Raji (cell line): ENCODE data around the gene MCTP1.

Source experiments
- POLR2A ChIP-seq: IDR thresholded peaks from 2 replicates; pipeline ENCODE4 v1.6.1; 2011; ENCODE audit warnings: low read depth, low read length, control low read depth; ENCODE audit not compliant: insufficient read depth

MCTP1 gene

DNA sequence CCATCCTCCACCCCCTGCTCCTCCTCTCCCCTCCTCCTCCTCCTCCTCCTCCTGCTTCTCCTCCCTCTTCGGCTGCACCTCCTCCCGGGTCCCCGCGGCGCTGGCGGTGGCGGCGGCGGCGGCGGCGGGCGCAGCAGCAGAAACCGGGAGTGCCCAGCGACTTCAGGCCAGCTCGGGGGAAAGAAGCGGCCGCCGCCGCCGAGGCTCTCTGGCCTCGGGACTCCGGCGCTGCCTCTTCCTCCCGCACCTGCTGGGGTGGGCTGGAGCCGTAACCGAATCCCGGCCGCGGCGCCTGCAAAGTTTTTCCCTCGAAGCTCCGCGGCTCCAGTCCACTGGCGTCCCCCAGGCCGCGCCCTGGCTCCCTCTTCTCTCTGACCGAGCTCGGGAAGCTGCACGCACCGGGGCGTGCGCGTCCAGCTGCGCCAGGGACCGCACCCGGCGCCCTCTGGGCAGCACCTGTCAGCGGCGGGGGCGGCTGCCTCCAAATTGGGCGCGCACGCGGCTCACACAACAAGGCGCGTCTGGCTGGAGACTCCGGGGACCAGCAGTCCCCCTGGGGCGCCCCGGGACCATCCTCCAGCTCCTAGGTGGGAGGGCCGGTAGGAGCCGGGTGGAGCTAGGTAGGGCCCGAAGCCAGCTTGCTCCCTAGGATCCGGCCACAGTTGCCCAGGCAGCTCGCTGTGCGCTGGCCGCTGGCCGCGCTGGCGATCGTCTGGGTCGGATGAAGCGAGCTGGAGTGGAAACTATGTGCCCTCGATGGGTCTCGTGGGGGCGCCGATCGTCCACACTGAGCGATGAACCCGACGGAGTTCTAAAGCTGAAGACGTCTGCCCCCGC is at the start of gene MCTP1:
MCTP1 (minus strand) TSS at position 523 of the 837 bp plus-strand sequence.
- no peak for TF ChIP-seq POLR2A

DNA sequence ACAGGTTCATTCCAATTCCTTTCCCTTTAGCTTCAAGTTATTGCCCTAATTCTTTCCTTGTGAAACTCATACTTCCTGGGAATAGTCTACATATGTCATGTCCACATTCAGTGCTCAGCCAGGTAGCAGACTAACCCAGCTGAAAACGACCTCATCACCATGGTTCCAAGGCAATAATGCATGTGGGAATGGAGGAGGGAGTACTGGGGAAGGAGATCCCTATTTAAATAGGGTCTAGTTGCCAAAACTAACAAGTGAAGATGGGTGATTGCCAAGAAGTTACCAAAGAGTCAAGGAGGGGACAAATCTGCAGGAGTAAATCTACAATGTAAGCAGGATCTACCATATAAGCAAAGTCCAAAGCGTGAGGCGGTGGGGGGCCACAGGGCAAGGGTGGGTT is 47.3 kb upstream of the MCTP1 start:
- no peak for TF ChIP-seq POLR2A

DNA sequence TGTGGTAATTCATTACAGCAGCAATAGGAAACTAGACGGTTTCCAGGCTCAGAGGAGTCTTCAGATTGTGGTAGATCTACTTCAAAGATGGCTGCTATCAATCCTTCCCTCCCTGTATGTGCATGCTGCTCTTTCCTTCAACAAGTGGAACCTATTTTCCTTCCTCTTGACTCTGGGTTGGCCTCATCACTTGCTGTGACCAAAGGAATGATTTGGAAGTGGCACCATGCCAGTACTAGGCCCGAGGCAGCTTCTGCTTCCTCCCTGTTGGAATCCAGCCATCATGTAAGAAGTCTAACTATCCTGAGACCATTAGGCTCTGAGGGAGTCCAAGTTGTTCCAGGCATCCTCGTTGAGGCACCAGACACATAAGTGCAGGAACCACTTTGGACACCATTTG is 46.5 kb upstream of the MCTP1 start:
- no peak for TF ChIP-seq POLR2A

DNA sequence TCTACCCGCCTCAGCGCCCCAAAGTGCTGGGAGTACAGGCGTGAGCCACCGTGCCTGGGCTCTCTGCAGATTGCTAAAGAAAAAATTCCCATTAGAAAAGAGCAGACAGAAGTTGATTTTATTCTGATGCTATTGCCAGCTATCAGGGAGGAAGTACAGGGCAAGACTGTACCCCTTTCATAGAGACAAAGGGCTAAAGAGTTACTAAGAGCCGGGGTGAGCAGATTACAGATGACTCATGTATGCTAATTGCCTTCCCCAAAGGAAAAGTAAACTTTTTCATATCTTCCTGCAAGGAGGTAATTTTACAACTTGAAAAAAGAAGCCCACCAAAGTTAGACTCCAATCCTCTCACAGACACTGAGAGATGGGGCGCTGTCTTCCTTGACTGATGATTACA is 42.3 kb upstream of the MCTP1 start:
- no peak for TF ChIP-seq POLR2A

DNA sequence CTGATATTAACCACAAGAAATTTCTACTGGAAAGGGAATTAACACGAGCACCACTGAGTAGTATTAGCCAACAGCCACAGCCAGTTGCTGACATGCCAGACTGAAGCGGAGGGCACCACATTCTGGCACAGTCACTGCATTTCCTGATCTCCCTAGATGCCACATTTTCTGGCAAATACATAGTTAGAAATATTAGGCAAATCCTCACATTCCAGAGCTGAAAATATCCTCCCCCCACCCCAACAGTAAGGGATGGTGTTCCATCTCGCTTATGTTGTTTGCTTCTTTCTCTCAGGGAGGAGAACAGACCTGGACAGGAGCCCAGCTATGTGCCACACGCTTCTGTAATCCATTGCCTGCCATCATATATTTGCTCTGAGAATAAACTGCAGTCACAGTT is 32.8 kb upstream of the MCTP1 start:
- no peak for TF ChIP-seq POLR2A

DNA sequence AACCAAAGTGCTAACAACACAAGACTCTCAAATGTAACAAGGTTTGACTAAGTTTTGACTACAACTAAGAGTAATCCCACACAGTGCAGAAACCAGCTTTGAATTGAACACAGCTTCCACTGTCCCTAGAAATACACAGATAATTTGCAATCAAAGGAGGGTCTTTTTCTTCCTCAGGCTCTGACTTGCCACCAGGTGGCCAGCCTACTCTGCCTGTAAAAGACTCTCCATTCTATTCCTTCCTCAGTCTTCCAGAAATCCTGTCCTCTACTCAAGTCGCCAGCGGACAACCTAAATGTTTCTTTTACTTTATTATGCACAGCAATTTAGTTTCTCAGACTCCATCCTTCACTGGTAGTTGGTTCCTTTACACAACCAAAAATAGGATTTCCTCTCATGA is 32.2 kb upstream of the MCTP1 start:
- TF ChIP-seq POLR2A, result no peak

DNA sequence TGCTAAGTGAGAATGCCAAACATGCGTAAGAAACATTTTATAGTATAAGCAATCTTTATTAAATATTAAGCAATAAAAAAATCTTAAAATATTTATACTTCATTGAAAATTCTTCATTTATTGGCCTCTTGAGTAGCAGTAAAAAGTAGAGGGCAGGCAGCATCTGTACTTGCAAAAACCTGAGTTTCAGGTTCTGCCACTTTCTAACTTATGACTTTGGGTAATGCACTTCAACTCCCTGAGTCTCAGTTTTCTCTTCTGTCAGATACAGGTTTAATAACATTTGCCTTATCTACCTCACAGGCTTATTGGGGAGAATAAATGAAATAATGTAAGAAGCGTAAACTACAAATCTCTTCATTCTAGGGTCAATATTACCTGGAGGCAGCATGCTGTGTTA is 19.8 kb upstream of the MCTP1 start:
- TF ChIP-seq POLR2A, result no peak

DNA sequence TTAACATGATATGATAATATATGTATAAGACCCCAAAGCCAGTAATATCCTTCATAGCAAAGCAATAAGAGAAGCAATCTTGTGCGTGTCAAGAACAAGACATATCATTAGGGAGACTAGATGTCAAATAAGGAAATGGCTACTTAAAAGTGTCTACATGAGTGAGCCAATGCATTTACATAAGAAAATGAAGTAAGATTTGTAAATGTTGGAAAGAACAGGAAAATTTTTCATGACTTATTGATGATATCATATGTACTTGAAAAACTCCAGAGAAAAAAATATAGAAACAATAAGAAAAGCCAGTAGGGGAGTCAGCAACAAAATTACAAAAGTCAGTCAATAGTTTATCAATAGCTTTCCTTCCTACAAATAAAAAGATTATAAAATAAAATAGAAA is 13.8 kb upstream of the MCTP1 start:
- no peak for TF ChIP-seq POLR2A

DNA sequence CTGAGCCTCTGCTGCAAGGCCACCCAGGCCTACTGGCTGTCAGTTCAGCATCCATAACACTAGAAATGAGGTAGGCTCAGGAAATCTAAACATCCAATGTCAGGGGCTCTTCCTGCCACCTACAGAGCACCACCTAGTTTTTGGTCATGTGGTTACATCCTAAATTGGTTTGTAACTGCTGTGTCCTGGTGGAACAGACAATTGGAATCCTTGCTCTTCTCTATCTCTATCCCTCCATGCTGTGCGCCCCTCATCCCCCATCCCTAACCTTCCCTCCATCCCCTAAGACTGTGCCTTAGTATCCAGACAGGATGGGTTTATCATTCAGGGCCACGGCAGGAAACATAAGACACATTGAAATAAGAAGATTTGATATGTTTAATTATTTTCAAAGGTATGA is 11.4 kb upstream of the MCTP1 start:
- TF ChIP-seq POLR2A, result no peak

DNA sequence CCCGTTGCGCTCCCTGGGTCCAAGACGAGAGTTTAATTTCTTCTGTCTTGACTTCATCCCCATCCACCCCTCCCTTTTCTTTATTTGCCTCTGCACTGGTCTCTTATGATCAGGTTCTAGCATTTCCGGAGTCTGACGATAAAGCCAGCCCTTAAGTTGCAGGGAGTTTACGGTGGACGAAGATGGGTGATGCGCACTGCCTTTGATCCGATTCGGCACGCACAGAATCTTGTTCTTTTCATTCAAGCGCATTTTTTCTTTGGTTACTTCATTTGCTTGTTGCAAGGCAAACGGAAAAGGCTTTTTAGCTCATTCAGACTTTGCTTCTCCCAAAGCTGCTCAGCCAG is 488 bp upstream of the MCTP1 start:
- TF ChIP-seq POLR2A, result no peak

DNA sequence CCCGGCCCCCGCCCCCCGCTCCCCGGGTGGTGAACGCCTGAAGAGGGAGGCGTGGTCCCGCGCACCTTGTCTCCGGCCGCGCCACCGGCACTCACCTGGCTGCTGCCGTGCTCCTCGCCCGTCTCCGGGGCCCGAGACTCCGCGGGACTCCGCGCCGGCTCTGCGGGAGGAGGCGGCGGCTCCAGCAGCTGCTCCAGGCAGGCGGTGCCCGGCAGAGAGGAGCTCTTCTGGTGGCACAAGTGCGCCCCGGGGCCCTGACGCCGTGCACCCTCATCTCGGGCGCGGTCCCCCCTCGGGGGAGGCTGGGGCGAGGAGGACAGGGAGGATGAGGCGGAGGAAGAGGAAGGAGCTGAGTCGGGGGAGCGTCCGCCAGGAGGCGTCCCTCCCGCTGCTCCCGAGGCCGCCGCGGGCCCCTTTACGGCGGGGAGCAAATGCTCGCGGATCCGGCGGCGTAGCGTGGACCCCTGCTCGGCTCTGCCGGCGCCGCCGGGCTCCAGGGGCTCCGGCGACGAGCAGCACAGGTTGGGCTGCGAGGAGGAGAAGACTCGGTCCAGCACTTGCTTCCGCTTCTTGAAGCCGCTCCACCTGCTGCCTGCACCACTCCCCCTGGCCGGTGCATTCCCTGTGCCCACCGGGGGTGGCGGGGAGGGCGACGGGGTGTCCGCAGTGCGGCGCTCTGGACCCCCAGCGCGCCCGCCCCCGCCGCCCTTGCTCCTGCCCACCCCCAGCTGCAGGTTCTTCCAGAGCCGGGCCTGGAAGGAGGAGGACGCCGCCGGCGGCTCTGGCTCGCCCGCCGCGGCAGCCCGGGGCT is 928 bp downstream of the MCTP1 start:
- TF ChIP-seq POLR2A, result no peak

DNA sequence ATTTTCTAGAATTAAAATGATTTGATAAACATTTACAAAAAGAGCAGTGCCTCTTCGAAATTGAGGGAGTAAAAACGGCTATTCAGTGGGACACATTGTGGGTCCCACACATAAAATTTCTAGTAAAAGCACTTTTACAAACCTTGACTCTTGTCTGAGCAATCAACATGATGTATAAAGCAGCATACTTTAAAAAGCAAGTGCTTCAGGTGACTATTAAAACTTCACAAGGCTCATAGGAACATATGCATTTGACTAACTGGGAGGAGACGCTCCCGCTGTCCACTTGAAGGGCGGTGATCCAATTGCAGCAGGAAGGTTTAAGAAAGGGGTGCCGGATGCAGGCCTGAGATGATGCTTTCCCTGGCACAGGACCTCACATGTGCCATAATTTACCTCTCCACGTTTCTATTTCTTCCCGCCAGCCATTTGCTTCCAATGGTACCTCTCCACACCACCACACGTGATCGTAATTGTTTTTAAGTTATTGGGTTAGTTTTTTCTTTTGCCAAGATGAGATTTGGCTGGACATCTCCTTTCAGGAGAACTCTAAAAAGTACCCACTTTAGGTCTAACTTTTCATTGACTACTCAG is 1.8 kb downstream of the MCTP1 start:
- TF ChIP-seq POLR2A, result no peak

DNA sequence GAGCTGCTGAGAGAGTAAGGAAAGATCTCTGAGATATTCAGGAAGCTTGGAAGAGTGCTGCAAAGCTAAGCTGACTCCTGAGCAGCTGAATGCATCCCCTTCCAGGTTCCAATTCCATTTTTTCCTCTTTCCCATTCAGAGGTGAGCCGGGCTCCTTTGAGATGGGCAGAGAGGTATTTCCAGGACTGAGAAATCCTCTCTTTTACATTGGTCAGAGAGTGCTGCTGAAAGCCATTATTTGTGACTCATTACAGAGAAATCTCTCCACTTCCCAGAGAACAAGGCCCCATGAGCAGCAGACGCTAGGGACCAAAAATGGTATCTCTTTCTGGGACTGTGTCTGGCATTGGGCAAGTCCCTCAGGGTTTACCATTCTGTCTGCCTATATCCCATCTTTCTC is 3.7 kb downstream of the MCTP1 start:
- no peak for TF ChIP-seq POLR2A

DNA sequence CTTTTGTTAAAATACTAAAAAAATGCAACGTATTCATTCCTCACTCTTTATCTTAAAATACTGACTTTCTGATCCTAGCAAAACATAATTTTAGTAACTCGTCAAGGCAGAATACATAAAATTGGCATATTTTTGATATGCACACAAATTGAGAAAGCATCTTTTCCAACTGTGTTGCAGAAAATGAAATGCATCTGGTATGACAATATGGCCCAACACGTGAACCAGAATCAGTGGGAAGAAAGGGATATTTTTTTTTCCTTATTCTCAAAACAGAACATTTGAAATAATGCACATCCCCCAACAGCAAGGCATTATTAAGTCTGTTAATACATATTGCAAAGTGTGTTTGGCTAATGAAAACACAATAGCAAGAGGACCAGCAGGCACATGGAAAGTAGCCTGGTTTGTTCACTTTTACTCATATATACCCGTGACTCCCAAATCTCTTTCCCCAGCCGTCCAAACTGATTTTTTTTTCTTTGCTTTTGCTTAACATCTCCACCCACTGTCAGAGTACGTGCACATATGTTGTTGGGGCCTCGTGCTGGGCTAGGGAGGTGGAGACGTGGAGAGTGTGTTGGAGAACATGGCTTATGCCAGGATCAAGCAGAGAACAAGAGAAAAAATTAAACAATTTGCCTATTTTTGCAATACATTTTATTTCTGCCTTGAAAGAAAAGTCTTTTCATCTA is 4.3 kb downstream of the MCTP1 start:
- no peak for TF ChIP-seq POLR2A

DNA sequence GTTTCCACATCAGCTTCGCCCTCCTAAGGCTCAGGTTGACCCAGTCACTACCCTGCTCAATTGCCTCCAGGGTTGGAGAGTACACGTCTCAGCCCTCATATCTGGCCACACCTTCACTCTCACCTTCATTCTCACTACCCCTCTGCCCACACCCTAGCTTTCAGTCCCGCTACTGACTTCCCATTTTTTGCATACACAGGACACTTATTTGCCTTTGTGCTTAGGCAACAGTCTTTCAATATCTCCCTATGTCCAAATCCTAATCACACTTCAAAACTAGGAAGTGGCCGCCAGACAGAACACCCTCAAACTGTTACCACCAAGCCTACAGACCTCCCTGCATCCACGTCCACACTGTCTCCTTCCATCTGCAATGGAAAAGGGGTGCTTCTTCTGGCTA is 10.9 kb downstream of the MCTP1 start:
- no peak for TF ChIP-seq POLR2A

DNA sequence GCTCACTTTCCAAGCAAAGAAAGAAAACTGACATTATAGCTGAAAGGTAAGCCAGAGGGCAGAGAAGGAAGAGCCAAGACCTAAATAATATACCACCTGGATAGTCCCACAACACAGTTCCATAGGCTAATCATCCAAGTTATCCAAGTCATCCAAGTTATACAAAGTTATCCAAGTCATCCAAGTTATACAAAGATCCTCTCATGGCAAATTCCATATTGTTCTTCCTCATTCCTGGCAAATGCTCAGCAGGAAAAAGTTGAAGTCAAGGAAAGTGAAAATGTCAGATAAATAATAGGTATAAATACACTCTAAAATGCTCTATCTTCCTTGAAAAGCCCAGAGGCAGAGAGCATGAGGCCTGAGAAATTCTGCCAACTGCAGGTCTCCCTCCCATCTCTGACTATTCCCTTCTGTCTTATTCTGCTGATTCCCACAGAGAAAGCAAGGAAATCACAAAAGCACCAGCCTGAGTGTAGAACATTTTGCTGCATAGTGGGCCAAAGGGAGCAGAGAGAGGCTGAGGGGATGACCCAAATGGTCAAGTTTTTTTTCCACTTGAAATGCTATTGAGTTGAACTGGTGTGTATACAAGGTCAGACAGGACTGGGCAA is 12.5 kb downstream of the MCTP1 start:
- no peak for TF ChIP-seq POLR2A
